ENCODE measurements around the gene MBNL1.
A peak's percentile ranks its signal among the peaks of the same experiment; 100 is the strongest.

Gene MBNL1

DNA sequence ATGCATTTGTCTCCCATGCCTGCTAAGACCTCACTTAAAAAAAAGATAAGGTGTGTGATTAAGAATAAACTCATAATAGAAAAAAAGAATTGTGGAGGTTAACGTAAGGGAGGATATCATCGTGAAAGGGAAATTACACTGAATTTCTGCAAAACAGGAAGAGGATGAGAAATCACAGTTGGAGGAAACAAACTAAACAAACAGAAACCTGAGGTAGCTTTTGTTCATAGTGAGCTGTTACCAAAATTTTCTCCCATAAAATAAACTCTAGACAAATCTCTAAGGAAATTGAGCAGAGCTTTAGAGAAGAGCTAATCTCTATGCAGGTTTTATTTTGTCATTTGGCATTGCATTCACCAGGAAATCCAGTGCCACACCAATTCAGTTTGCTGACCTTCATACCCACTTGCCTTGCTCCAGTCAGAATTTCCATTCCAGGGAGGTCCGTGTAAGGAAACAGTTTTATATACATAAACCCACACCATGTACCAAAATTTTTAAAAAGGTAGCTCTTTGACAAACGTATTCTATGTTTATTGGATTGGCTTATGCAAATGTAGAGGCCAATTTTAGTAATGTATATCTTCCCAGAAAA, 231.2 kb downstream of the MBNL1 start:
- no peak for DNase-seq

DNA sequence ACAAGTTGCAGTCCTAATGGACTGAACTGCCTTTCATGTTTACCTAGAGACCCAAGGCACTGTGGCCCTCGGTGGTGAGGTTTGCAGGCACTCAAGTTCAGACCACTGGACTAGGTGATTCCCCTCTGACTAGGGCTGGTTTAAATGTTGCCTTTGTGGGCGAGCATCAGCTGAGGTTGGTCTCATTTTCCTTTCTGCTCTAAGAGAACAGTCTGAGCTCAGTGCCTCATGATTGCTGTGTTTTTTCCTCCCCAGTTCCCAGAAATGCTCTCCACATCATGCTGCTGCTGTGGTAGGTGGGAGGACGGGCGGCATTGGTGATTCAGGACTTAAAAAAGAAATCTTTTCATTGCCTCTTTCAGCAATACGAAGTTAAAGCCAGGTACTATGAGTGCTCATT, 237.2 kb downstream of the MBNL1 start:
- no peak for DNase-seq

- DNase-seq = peak; percentile 65
These were observed 240.0 kb downstream of the MBNL1 start for GRCh38 chr3:152508705-152509104.

- no peak for DNase-seq
These were observed 243.2 kb downstream of the MBNL1 start for GRCh38 chr3:152511904-152512303.

- DNase-seq = no peak
These were observed 244.7 kb downstream of the MBNL1 start for GRCh38 chr3:152513301-152513960.

All from hematopoietic multipotent progenitor cell treated with erythropoietin and hydrocortisone succinate and interleukin-3 and kit ligand, for 8 days (in vitro differentiated cells).